Tibial artery (tissue), 4 donors: ENCODE measurements around the gene UBXN2A.
A peak's percentile ranks its signal among the peaks of the same experiment; 100 is the strongest.

Source experiments
- DNase-seq, 2 donors: peaks; one replicate each; pipeline ENCODE4 v3.0.0-alpha.2; 2019
- H3K27ac ChIP-seq, 2 donors: fragments of 200-600 bp; sonication (generic) in 1 of 2; 1 replicate in 1 of 2; 2 replicates in 1 of 2; pipeline ENCODE4 v1.5.1; 2018 to 2019; ENCODE audit warnings: mild to moderate bottlenecking in 1 of 2
- H3K27me3 ChIP-seq, 2 donors: fragments of 200-600 bp; sonication (generic) in 1 of 2; one replicate each; pipeline versions ENCODE4 v1.5.1 to v1.6.0; 2016 to 2019
- H3K36me3 ChIP-seq, 3 donors: fragments of 200-600 bp; sonication (generic) in 2 of 3; one replicate each; pipeline ENCODE4 v1.5.1; 2016 to 2019; ENCODE audit warnings: mild to moderate bottlenecking in 2 of 3
- H3K4me1 ChIP-seq, 4 donors: fragments of 200-600 bp; sonication (generic) in 2 of 4; 1 replicate in 3 of 4; 2 replicates in 1 of 4; pipeline ENCODE4 v1.5.1; 2016 to 2019
- H3K4me3 ChIP-seq, 2 donors: fragments of 200-600 bp; sonication (generic) in 1 of 2; 1 replicate in 1 of 2; 2 replicates in 1 of 2; pipeline ENCODE4 v1.5.1; 2018 to 2019; ENCODE audit warnings: mild to moderate bottlenecking in 2 of 2
- H3K9me3 ChIP-seq, 3 donors: fragments of 200-600 bp; sonication (generic) in 1 of 3; one replicate each; pipeline ENCODE4 v1.5.1; 2016 to 2019
- intact Hi-C: fragments of 100-400 bp; cut with DNase I; formaldehyde crosslinking; loops from one replicate; pipeline ENCODE4 v1.15.0; 2023; ENCODE audit warnings: low total_unique reads
- TF ChIP-seq, protein P1 (sequence below), 2 experiments: fragments of 200-600 bp in 1 of 2; fragments of 450-650 bp in 1 of 2; IDR thresholded peaks; one replicate each; pipeline ENCODE4 v1.5.1; 2017 to 2019; ENCODE audit warnings: antibody characterized with exemption in 2 of 2, mild to moderate bottlenecking in 1 of 2, moderate library complexity in 1 of 2

Gene UBXN2A

DNA sequence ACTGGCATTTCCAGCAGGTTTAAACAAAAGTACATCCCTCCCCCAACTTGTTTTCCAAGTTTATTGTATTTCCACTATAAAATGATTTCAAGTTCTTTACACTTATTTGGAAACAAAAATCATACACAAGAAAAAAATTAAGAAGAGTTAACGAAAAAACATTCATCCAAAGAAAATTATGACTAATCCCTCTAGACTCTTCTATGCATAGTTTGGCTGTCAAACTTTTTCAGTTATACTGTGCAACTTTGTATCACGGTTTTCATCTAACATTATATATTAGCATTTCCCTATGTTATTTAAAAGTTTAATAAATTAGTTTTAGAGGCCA is 106.3 kb downstream of the UBXN2A start:
- Histone ChIP-seq H3K27me3 (no peaks in the 10 kb centered on the region), H3K4me1 (peaks cover 0 to 42% (median 22%) of the 10 kb centered on the region in 4 donors), H3K36me3 (no peaks in the 10 kb centered on the region), H3K4me3 (peak overlapping the region; percentile 75 to 86), H3K9me3 (no peaks in the 10 kb centered on the region), H3K27ac (peak overlapping the region; percentile 84)
- no peak for DNase-seq
- TF ChIP-seq, protein P1, sequence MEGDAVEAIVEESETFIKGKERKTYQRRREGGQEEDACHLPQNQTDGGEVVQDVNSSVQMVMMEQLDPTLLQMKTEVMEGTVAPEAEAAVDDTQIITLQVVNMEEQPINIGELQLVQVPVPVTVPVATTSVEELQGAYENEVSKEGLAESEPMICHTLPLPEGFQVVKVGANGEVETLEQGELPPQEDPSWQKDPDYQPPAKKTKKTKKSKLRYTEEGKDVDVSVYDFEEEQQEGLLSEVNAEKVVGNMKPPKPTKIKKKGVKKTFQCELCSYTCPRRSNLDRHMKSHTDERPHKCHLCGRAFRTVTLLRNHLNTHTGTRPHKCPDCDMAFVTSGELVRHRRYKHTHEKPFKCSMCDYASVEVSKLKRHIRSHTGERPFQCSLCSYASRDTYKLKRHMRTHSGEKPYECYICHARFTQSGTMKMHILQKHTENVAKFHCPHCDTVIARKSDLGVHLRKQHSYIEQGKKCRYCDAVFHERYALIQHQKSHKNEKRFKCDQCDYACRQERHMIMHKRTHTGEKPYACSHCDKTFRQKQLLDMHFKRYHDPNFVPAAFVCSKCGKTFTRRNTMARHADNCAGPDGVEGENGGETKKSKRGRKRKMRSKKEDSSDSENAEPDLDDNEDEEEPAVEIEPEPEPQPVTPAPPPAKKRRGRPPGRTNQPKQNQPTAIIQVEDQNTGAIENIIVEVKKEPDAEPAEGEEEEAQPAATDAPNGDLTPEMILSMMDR (IDR thresholded peaks at IDR 0.05): no peak
- intact Hi-C loops: loop anchor here (5.0 kb wide), 1 partner anchor 36 kb away; the partner anchor contains the start of gene TP53I3

DNA sequence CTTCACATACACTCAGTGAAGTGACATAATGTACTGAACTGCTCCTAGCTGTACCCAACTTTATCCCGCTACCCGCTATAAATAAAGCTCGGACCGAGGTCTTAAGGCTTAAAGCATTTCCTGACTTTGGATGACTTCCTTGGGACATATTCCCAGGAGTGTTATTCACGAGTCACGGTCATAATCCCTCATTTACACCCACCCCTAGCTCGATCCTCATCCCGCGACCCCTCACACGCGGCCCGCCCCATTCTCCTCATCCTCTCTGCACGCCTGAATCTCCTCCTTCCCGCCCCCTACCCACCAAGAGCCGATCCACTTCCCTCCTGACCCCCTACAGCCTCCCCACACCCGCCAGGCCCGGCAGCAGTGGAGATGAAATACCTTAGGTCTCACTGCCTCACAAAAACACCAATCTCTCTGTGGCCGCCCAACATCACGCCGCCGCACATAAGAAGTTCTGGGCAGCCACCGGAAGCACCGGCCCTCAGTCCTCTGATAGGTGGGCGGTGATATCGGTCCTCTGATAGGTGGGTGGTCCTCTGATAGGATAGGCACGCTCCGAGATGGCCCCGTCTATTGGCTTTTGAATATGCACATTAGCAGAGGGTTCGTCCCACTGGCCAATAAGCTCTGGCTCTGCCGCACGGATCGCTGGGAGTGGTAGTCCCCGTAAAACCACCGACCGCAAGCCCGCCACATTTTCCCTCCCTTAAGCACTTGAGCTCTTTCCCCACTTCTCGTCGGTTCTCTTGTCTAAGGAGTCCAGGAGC is 106.9 kb downstream of the UBXN2A start, which contains the start of gene WDCP:
Gene WDCP (minus strand): TSS at position 462 of the 773 bp plus-strand sequence. CDS start 7,897 bp downstream, outside the sequence.
- H3K27ac ChIP-seq: peak within 1 kb of the TSS; percentile 84
- no peaks in the 10 kb centered on the region for H3K36me3 ChIP-seq
- peak within 1 kb of the TSS; percentile 75 to 86 for H3K4me3 ChIP-seq
- peak; percentile 98 to 99 for DNase-seq
- no peaks in the 10 kb centered on the region for H3K27me3 ChIP-seq
- TF ChIP-seq, protein P1 (IDR thresholded peaks at IDR 0.05): no peak
- H3K4me1 ChIP-seq: peaks cover 0 to 42% (median 22%) of the 10 kb centered on the region in 4 donors
- intact Hi-C loops: loop anchor here (5.0 kb wide), 1 partner anchor 35 kb away; the partner anchor contains the start of gene TP53I3
- no peaks in the 10 kb centered on the region for H3K9me3 ChIP-seq

DNA sequence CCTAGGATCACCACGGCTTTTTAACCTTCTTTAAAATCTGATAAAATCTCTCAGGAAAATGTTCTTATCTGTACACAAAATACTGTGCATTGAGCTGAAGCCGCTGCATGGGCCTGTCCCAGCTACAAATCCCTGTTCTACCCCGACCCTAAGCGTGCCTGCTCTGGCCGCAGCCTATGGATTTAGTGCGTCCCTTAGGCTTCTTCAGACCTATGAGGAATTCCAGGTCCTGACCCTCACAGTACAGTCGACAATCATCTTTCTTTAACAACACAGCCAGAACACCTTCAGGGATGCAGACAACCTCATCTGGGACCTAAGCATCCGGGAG is 107.4 kb downstream of the UBXN2A start:
- Histone ChIP-seq H3K27me3 (no peaks in the 10 kb centered on the region), H3K4me3 (peak overlapping the region; percentile 75 to 86), H3K9me3 (no peaks in the 10 kb centered on the region), H3K27ac (peak overlapping the region in 1 of 2 donors; percentile 32), H3K36me3 (no peaks in the 10 kb centered on the region), H3K4me1 (peaks cover 0 to 42% (median 22%) of the 10 kb centered on the region in 4 donors)
- TF ChIP-seq, protein P1 (IDR thresholded peaks at IDR 0.05): no peak
- intact Hi-C loops: loop anchor here (5.0 kb wide), 1 partner anchor 35 kb away; the partner anchor contains the start of gene TP53I3
- DNase-seq: no peak

DNA sequence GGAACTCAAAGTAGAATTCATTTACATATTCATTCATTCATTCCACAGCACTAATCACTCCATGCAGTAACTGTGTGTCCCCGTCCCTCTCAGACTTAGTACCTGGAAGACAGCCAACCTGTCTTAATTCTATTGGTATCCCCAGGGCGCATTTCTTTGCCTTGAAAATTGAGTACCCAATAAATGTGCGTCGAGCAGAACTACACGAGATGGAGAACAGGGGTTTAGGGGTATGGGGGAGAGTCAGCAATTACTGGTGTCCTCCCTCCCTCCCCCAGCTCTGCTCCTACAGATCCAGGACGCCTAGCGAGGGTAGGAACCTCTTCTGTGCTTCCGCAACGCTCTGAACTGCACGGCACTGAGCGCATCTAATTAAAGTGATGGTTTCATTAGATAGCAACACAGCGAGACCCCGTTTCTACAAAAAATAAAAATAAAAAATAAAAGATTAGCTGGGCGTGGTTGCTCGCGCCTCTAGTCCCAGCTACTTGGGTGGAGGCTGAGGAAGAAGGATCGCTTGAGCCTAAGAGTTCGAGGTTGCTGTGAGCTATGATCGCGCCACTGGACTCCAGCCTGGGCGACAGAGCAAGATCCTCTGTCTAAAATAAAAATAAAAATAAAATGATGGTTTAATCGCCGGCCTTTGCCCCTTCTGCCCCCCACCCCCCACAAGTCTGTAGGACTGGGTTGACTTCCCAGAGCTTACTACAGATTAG is 108.7 kb downstream of the UBXN2A start:
- H3K27me3 ChIP-seq: no peaks in the 10 kb centered on the region
- H3K4me1 ChIP-seq: peaks cover 0 to 42% (median 22%) of the 10 kb centered on the region in 4 donors
- TF ChIP-seq, protein P1 (IDR thresholded peaks at IDR 0.05): no peak
- peak overlapping the region in 1 of 2 donors; percentile 73 for H3K27ac ChIP-seq
- peak overlapping the region; percentile 68 to 80 for H3K4me3 ChIP-seq
- intact Hi-C loops: loop anchor here (5.0 kb wide), 1 partner anchor 33 kb away; the partner anchor contains the start of gene TP53I3
- H3K9me3 ChIP-seq: no peaks in the 10 kb centered on the region
- H3K36me3 ChIP-seq: no peaks in the 10 kb centered on the region
- DNase-seq: no peak

DNA sequence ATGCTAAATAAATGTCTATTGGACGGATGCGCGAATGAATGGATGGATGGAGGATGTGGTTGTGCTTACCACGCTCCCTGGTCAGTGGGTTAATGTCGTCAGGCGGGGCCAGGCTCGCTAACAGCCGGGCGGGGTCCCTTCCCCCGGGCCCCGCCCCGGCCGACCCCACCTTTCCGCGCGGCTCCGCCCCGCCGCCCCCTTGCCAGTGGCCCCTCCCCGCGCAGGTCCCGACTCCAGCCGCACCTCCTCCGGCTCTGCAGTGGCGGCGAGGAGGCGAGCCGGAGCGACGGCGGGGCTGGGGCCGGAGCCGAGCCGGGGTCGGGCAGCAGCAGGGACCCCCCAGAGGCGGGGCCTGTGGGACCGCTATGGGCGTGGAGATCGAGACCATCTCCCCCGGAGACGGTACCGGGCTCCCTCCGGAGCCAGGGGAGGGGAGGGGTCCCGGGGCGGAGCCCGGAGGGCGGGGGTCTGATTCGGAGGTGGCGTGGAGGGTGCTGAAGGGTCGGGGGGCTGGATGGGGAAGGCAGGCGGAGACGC is 109.3 kb downstream of the UBXN2A start, which contains the start of gene FKBP1B:
Gene FKBP1B (plus strand): TSS at position 257 of the 537 bp plus-strand sequence. CDS start 109 bp downstream, at position 366.
- Histone ChIP-seq H3K36me3 (no peaks in the 10 kb centered on the region), H3K27me3 (no peaks in the 10 kb centered on the region), H3K27ac (peak within 1 kb of the TSS; percentile 73), H3K4me3 (peak within 1 kb of the TSS; percentile 68 to 80), H3K4me1 (peaks cover 0 to 42% (median 22%) of the 10 kb centered on the region in 4 donors), H3K9me3 (no peaks in the 10 kb centered on the region)
- intact Hi-C loops: loop anchor here (5.0 kb wide), 1 partner anchor 33 kb away; the partner anchor contains the start of gene TP53I3
- TF ChIP-seq, protein P1 (IDR thresholded peaks at IDR 0.05): no peak
- DNase-seq: peak; percentile 41 to 70
